Hepatocyte (in vitro differentiated cells): ENCODE data around the gene MRRF.

Source experiments
- CTCF ChIP-seq: fragments of 200-600 bp; sonication (generic); IDR thresholded peaks from 2 replicates; pipeline ENCODE4 v1.5.1; 2016; ENCODE audit warnings: antibody characterized with exemption, mild to moderate bottlenecking; ENCODE audit not compliant: poor library complexity
- EZH2 ChIP-seq: fragments of 200-600 bp; sonication (generic); IDR thresholded peaks from 2 replicates; pipeline ENCODE4 v1.6.1; 2016; ENCODE audit warnings: antibody characterized with exemption, mild to moderate bottlenecking, borderline replicate concordance
- EZH2phosphoT487 ChIP-seq: fragments of 200-600 bp; sonication (generic); IDR thresholded peaks from one replicate; pipeline ENCODE4 v1.6.1; 2018; ENCODE audit warnings: antibody characterized with exemption, mild to moderate bottlenecking, low read depth, moderate library complexity; ENCODE audit not compliant: unreplicated experiment, severe bottlenecking

- no peak for TF ChIP-seq CTCF
- no peak for TF ChIP-seq EZH2
- no peak for TF ChIP-seq EZH2phosphoT487
These were observed 43.2 kb downstream of the MRRF start for GRCh38 chr9:122307925-122308324.
